Epithelial cell of esophagus (primary cell): ENCODE data around the gene RBFOX2.

Experiments used
- DNase-seq: peaks from one replicate; pipeline ENCODE4 v3.0.0; 2010; ENCODE audit warnings: low read depth
- H3K4me3 ChIP-seq: 2 replicates; pipeline ENCODE4 v1.5.1; 2011; ENCODE audit warnings: mild to moderate bottlenecking, low read length, control low read depth
- CTCF ChIP-seq: IDR thresholded peaks from 2 replicates; pipeline ENCODE4 v1.5.1; 2011; ENCODE audit warnings: low read depth, mild to moderate bottlenecking, low read length, control low read depth, inconsistent platforms; ENCODE audit not compliant: insufficient read depth; ENCODE audit errors: missing control alignments

The RBFOX2 gene

GRCh38 chr22:35727436-35727835 is 301.2 kb downstream of the RBFOX2 start:
- H3K4me3 ChIP-seq, result no peak overlapping the region
- TF ChIP-seq CTCF, result no peak
- DNase-seq, result no peak

GRCh38 chr22:35726933-35727332 is 301.7 kb downstream of the RBFOX2 start:
- TF ChIP-seq CTCF, result no peak
- DNase-seq, result no peak
- no peak overlapping the region for H3K4me3 ChIP-seq

- no peak for TF ChIP-seq CTCF
- no peak overlapping the region for H3K4me3 ChIP-seq
- no peak for DNase-seq
Observed at GRCh38 chr22:35726398-35726797, 302.2 kb downstream of the RBFOX2 start.

GRCh38 chr22:35725521-35725920 is 303.1 kb downstream of the RBFOX2 start:
- no peak overlapping the region for H3K4me3 ChIP-seq
- no peak for DNase-seq
- TF ChIP-seq CTCF, result no peak

GRCh38 chr22:35721960-35722359 is 306.7 kb downstream of the RBFOX2 start:
- no peak for TF ChIP-seq CTCF
- no peak overlapping the region for H3K4me3 ChIP-seq
- no peak for DNase-seq

- DNase-seq, result no peak
- H3K4me3 ChIP-seq, result no peak overlapping the region
- no peak for TF ChIP-seq CTCF
Observed at GRCh38 chr22:35719212-35719875, 309.3 kb downstream of the RBFOX2 start.

GRCh38 chr22:35717572-35717971 is 311.1 kb downstream of the RBFOX2 start, which contains the start of gene APOL5:
Gene APOL5, plus strand, starts transcription at chr22:35717872. Its CDS starts 0 bp downstream, at chr22:35717872.
- DNase-seq, result no peak
- no peak for TF ChIP-seq CTCF
- H3K4me3 ChIP-seq, result no peak within 1 kb of the TSS
